Measurements from ENCODE around the gene SLC2A11.

DNA sequence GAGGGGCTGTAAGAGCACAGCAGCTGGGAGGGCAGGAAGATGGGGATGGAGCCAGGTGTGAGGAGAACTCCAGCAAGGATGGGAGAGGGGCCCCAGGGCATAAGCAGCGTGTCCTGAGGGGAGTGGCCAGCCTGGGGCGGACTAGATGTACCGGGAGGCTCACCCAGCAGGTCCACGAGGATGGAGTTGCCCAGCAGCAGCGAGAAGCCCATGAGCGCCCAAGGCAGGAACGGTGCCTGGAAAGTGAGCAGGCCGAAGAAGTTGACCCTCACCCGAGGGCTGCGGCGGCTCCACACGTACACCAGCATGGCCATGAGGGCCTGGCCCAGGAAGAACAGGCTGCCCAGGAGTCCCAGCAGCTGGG, 20.2 kb upstream of the SLC2A11 start:
- TF ChIP-seq POLR2A (IDR thresholded peaks at IDR 0.05; ENCODE audit: low read length) (no peak), GATA1 (IDR thresholded peaks at IDR 0.05; ENCODE audit: low read depth, low read length) (no peak)
